IMR-90 (cell line): ENCODE results near the gene C1orf105. TPM values are rescaled to one million over a fixed set of nuclear protein-coding genes. Genes with fewer than 3 reads are reported as not detected.

Source experiments
- ATAC-seq: fragments of 200-7000 bp; cut with Tn5 transposase; 2 replicates; pipeline ENCODE4 v1.9.1; 2020; ENCODE audit warnings: low read depth, mild to moderate bottlenecking, moderate library complexity
- BruUV-seq: library from RNA; stranded (reverse); fragments of 400-500 nt; replicated peaks from 2 replicates; lab custom pipeline; 2021; lab: Mats Ljungman, UMichigan
- CTCF ChIA-PET: fragments of 300-600 bp; formaldehyde crosslinking; extraction: SDS; loops from one replicate; lab custom pipeline; 2021; ENCODE audit warnings: antibody characterized with exemption; lab: Yijun Ruan, JAX
- POLR2A ChIA-PET: fragments of 300-600 bp; sonication (Branson Sonifier 250); formaldehyde crosslinking; loops from one replicate; lab custom pipeline; 2022; ENCODE audit warnings: antibody characterized with exemption; ENCODE audit not compliant: unreplicated experiment; lab: Charles Lee
- DNase-seq: peaks from one replicate; pipeline ENCODE4 v3.0.0; 2013
- H2AFZ ChIP-seq: replicated peaks from 2 replicates; pipeline ENCODE3; 2013; ENCODE audit warnings: low read length, mild to moderate bottlenecking; ENCODE audit not compliant: poor library complexity
- H2AK5ac ChIP-seq: 2 replicates; pipeline ENCODE4 v1.6.1; 2013; ENCODE audit warnings: low read depth, low read length, inconsistent platforms
- H2AK9ac ChIP-seq: replicated peaks from 2 replicates; pipeline ENCODE3; 2013; ENCODE audit warnings: mild to moderate bottlenecking, low read depth, low read length, moderate library complexity; ENCODE audit not compliant: poor library complexity
- H2BK120ac ChIP-seq: 2 replicates; pipeline ENCODE4 v1.6.1; 2013; ENCODE audit warnings: low read depth, low read length, inconsistent platforms
- H2BK15ac ChIP-seq: 3 replicates; pipeline ENCODE4 v1.6.1; 2013; ENCODE audit warnings: low read depth, low read length, inconsistent platforms
- H2BK20ac ChIP-seq: 2 replicates; pipeline ENCODE4 v1.6.1; 2013; ENCODE audit warnings: low read depth, mild to moderate bottlenecking, inconsistent platforms, low read length, moderate library complexity
- H2BK5ac ChIP-seq: 2 replicates; pipeline ENCODE4 v1.6.1; 2013; ENCODE audit warnings: mild to moderate bottlenecking, low read depth, low read length, inconsistent platforms; ENCODE audit not compliant: poor library complexity, severe bottlenecking
- H3K14ac ChIP-seq: replicated peaks from 2 replicates; pipeline ENCODE4 v1.6.1; 2013; ENCODE audit warnings: low read depth, low read length, inconsistent platforms
- H3K18ac ChIP-seq: 2 replicates; pipeline ENCODE4 v1.6.1; 2013; ENCODE audit warnings: low read depth, low read length, control low read depth
- H3K23ac ChIP-seq: 2 replicates; pipeline ENCODE4 v1.6.1; 2013; ENCODE audit warnings: low read depth, low read length, inconsistent platforms
- H3K27ac ChIP-seq: 2 replicates; pipeline ENCODE4 v1.5.1; 2013; ENCODE audit warnings: mild to moderate bottlenecking, control low read depth, low read length; ENCODE audit not compliant: insufficient read depth
- H3K27me3 ChIP-seq: 2 replicates; pipeline ENCODE4 v1.6.1; 2013; ENCODE audit warnings: low read length; ENCODE audit not compliant: control insufficient read depth, insufficient read depth
- H3K36me3 ChIP-seq: 2 replicates; pipeline ENCODE4 v1.6.1; 2013; ENCODE audit warnings: low read length, mixed read lengths; ENCODE audit not compliant: control insufficient read depth, insufficient read depth
- H3K4ac ChIP-seq: 2 replicates; pipeline ENCODE4 v1.6.1; 2013; ENCODE audit warnings: low read depth, low read length, inconsistent platforms
- H3K4me1 ChIP-seq: 2 replicates; pipeline ENCODE4 v1.6.1; 2013; ENCODE audit warnings: low read length, mixed read lengths; ENCODE audit not compliant: control insufficient read depth, insufficient read depth
- H3K4me2 ChIP-seq: 2 replicates; pipeline ENCODE4 v1.6.1; 2013; ENCODE audit warnings: low read depth, mild to moderate bottlenecking, control low read depth, low read length, moderate library complexity
- H3K4me3 ChIP-seq: 2 replicates; pipeline ENCODE4 v1.5.1; 2013; ENCODE audit warnings: low read depth, mild to moderate bottlenecking, control low read depth, low read length, moderate library complexity; ENCODE audit not compliant: insufficient read depth
- H3K56ac ChIP-seq: 2 replicates; pipeline ENCODE4 v1.6.1; 2013; ENCODE audit warnings: low read length, inconsistent platforms; ENCODE audit not compliant: insufficient read depth; ENCODE audit errors: extremely low read depth
- H3K79me1 ChIP-seq, 2 experiments: 2 replicates each; pipeline ENCODE4 v1.6.1; 2013; ENCODE audit warnings: low read length in 2 of 2, inconsistent platforms in 1 of 2, low read depth in 1 of 2
- H3K9ac ChIP-seq: 2 replicates; pipeline ENCODE4 v1.6.1; 2013; ENCODE audit warnings: low read depth, low read length, control low read depth
- H3K9me1 ChIP-seq: 2 replicates; pipeline ENCODE4 v1.6.1; 2013; ENCODE audit warnings: low read length, inconsistent platforms; ENCODE audit not compliant: insufficient read depth
- H3K9me3 ChIP-seq: 2 replicates; pipeline ENCODE4 v1.6.1; 2013; ENCODE audit warnings: low read length; ENCODE audit not compliant: control insufficient read depth, insufficient read depth
- H4K20me1 ChIP-seq: 2 replicates; pipeline ENCODE4 v1.6.1; 2013; ENCODE audit warnings: low read length, inconsistent platforms; ENCODE audit not compliant: insufficient read depth
- H4K5ac ChIP-seq: 2 replicates; pipeline ENCODE4 v1.6.1; 2013; ENCODE audit warnings: mild to moderate bottlenecking, low read depth, low read length, control low read depth
- H4K8ac ChIP-seq, 2 experiments: 2 replicates each; pipeline ENCODE4 v1.6.1; 2013; ENCODE audit warnings: low read depth in 2 of 2, low read length in 2 of 2, control low read depth in 1 of 2, inconsistent platforms in 1 of 2
- H4K91ac ChIP-seq: 2 replicates; pipeline ENCODE4 v1.6.1; 2013; ENCODE audit warnings: low read depth, low read length, inconsistent platforms; ENCODE audit not compliant: insufficient read depth
- CEBPB ChIP-seq: IDR thresholded peaks from 2 replicates; pipeline ENCODE4 v1.6.1; 2012; ENCODE audit warnings: low read depth, low read length, improper control_type of control experiment
- CHD1 ChIP-seq: IDR thresholded peaks from 2 replicates; pipeline ENCODE4 v1.6.1; 2012; ENCODE audit warnings: low read depth, low read length, improper control_type of control experiment
- CTCF ChIP-seq: conservative IDR thresholded peaks from 2 replicates; pipeline ENCODE4 v1.5.1; 2012; ENCODE audit warnings: mild to moderate bottlenecking, low read depth, low read length, improper control_type of control experiment
- FOS ChIP-seq: fragments of 150-350 bp; IDR thresholded peaks from 2 replicates; pipeline ENCODE4 v1.6.1; 2016; ENCODE audit warnings: low read depth, low read length
- MAFK ChIP-seq: IDR thresholded peaks from 2 replicates; pipeline ENCODE4 v1.6.1; 2012; ENCODE audit warnings: low read depth, low read length, improper control_type of control experiment
- MAZ ChIP-seq: IDR thresholded peaks from 2 replicates; pipeline ENCODE4 v1.6.1; 2012; ENCODE audit warnings: low read depth, mild to moderate bottlenecking, low read length, improper control_type of control experiment, moderate library complexity, borderline replicate concordance
- MXI1 ChIP-seq: IDR thresholded peaks from 2 replicates; pipeline ENCODE4 v1.6.1; 2012; ENCODE audit warnings: low read depth, mild to moderate bottlenecking, low read length, moderate library complexity, borderline replicate concordance
- NFE2L2 ChIP-seq: fragments of 150-350 bp; IDR thresholded peaks from 2 replicates; pipeline ENCODE4 v1.6.1; 2016; ENCODE audit warnings: low read depth, mild to moderate bottlenecking, low read length
- POLR2A ChIP-seq: IDR thresholded peaks from 2 replicates; pipeline ENCODE4 v1.6.1; 2012; ENCODE audit warnings: mild to moderate bottlenecking, low read depth, low read length
- RAD21 ChIP-seq: IDR thresholded peaks from 2 replicates; pipeline ENCODE4 v1.6.1; 2012; ENCODE audit warnings: low read length, improper control_type of control experiment
- RCOR1 ChIP-seq: IDR thresholded peaks from 2 replicates; pipeline ENCODE4 v1.6.1; 2012; ENCODE audit warnings: mild to moderate bottlenecking, low read length, improper control_type of control experiment; ENCODE audit not compliant: insufficient replicate concordance
- RFX5 ChIP-seq: IDR thresholded peaks from 2 replicates; pipeline ENCODE4 v1.8.0; 2012; ENCODE audit warnings: low read depth, mild to moderate bottlenecking, low read length, moderate library complexity
- SMC3 ChIP-seq: fragments of 150-350 bp; IDR thresholded peaks from 2 replicates; pipeline ENCODE4 v1.6.1; 2016; ENCODE audit warnings: low read depth, mild to moderate bottlenecking, antibody characterized with exemption, low read length, moderate library complexity
- USF2 ChIP-seq: fragments of 150-350 bp; IDR thresholded peaks from 2 replicates; pipeline ENCODE4 v1.6.1; 2017; ENCODE audit warnings: mild to moderate bottlenecking, antibody characterized with exemption, low read length, low read depth
- WGBS, 2 experiments: methylation state at CpG; one replicate each; pipeline versions ENCODE4 v1.1.5 to v1.1.7; 2013; ENCODE audit warnings: missing lambda C conversion rate in 2 of 2; ENCODE audit not compliant: insufficient read length in 1 of 2; ENCODE audit errors: extremely low coverage in 2 of 2; 5-methylcytosine and 5-hydroxymethylcytosine counted together
- dilution Hi-C: fragments of 300-500 bp; cut with HindIII; formaldehyde crosslinking; loops from one replicate; pipeline ENCODE4 v1.14.3; 2018; ENCODE audit warnings: low sequenced_read_pairs; ENCODE audit not compliant: unreplicated experiment
- in situ Hi-C: fragments of 300-500 bp; cut with MboI; formaldehyde crosslinking; loops from 3 replicates; pipeline ENCODE4 v1.14.3; 2019; ENCODE audit warnings: low sequenced_read_pairs, inconsistent platforms, mixed read lengths
- intact Hi-C: fragments of 100-400 bp; cut with micrococcal nuclease; formaldehyde crosslinking; loops from 2 replicates; pipeline ENCODE4 v1.10.0; 2022
- polyA plus RNA-seq, 3 experiments: library from polyadenylated mRNA; depleted of rRNA; stranded (reverse); fragments of >200 nt; gene quantifications; 2 replicates each; pipeline ENCODE4 v1.2.3, GENCODE V29; 2012; ENCODE audit warnings: low replicate concordance in 1 of 3
- total RNA-seq: library from RNA; depleted of rRNA; stranded (reverse); fragments of >200 nt; gene quantifications from 2 replicates; pipeline ENCODE4 v1.2.3, GENCODE V29; 2012
- TF ChIP-seq, protein P1 (sequence below): fragments of 150-350 bp; IDR thresholded peaks from 2 replicates; pipeline ENCODE4 v1.6.1; 2016; ENCODE audit warnings: low read depth, mild to moderate bottlenecking, low read length, moderate library complexity, borderline replicate concordance

The C1orf105 gene
- total and polyA plus RNA-seq, 2 of the 4 experiments (the other 2 are of a cell fraction): not detected

DNA sequence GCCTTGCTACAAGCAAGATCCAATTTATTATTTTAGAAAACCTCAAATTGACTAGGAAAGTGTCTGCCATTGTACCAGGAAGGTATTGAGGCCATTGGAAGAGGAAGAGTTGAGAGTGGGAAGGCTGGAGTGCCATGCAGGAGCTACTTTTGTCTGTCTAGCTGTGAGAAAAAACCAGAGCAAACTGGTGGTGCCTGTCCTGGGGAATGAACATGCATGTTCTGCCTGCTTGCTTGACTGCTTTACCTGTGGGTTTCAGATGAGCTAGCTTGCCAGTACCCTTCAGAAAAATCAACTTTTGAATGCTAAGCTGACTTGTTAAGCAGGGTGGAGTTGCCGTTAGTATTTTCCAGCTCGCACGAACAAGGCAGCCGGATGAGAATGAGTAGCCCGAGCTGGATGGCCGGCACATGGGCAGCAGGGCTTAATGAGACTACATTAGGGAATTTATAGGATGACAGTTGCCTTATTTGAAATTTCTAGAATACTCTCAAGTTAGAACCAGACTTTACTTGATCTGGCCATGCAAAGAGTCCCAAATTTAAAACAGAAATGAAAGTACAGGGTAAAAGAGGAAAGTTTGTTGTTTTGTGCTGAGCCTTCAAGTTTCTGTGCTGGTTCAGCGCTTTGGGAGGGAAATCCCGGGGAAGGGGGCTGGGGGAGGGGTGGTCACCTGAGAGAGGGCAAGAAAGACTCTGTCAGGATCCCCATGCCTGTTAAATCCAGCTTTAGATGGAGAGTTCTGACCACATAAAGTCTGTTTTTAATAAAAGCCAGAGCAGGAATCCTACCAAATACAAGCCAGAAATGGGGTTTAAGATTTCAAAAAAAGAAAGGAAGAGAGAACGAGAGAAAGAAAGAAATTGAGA lies 29.6 kb upstream of the C1orf105 start:
- intact Hi-C loops: no loop called here
- ChIA-PET POLR2A (no interaction called here), CTCF (interaction anchor here (1.2 to 1.3 kb wide), 2 partner anchors 243 to 248 kb away, joined by 3 read pairs; no protein-coding TSS in a partner anchor)
- WGBS, 2 experiments: no CpG with 5 or more reads among the region's 9 CpGs
- dilution Hi-C loops: no loop called here
- ATAC-seq (no peak), DNase-seq (no peak)
- H4K8ac ChIP-seq: no peak overlapping the region
- no peak overlapping the region for H2BK120ac ChIP-seq
- H2BK20ac ChIP-seq: no peak overlapping the region
- H3K9ac ChIP-seq: no peak overlapping the region
- H3K79me1 ChIP-seq: no peaks in the 10 kb centered on the region
- H3K23ac ChIP-seq: no peak overlapping the region
- BruUV-seq: no TSS peak
- no peak overlapping the region for H3K4me2 ChIP-seq
- H3K9me1 ChIP-seq: 0 out of 2 replicates have a peak, but pooled peaks cover 4% of the 10 kb centered on the region
- H2BK5ac ChIP-seq: no peak overlapping the region
- no peak overlapping the region for H2AFZ ChIP-seq
- H3K27me3 ChIP-seq: no peaks in the 10 kb centered on the region
- H3K4me3 ChIP-seq: no peak overlapping the region
- H4K91ac ChIP-seq: no peak overlapping the region
- no peak overlapping the region for H2AK5ac ChIP-seq
- H2AK9ac ChIP-seq: no peak overlapping the region
- no peaks in the 10 kb centered on the region for H4K20me1 ChIP-seq
- H3K14ac ChIP-seq: no peak overlapping the region
- no peak overlapping the region for H3K27ac ChIP-seq
- in situ Hi-C loops: loop anchor here (10.0 kb wide), 1 partner anchor 246 kb away; no protein-coding TSS in a partner anchor
- no peak overlapping the region for H3K56ac ChIP-seq
- H3K9me3 ChIP-seq: no peaks in the 10 kb centered on the region
- H3K36me3 ChIP-seq: no peaks in the 10 kb centered on the region
- H3K18ac ChIP-seq: no peak overlapping the region
- H3K4ac ChIP-seq: no peak overlapping the region
- peaks cover 5% of the 10 kb centered on the region for H3K4me1 ChIP-seq
- no peak overlapping the region for H2BK15ac ChIP-seq
- H4K5ac ChIP-seq: no peak overlapping the region
- TF ChIP-seq, protein P1, sequence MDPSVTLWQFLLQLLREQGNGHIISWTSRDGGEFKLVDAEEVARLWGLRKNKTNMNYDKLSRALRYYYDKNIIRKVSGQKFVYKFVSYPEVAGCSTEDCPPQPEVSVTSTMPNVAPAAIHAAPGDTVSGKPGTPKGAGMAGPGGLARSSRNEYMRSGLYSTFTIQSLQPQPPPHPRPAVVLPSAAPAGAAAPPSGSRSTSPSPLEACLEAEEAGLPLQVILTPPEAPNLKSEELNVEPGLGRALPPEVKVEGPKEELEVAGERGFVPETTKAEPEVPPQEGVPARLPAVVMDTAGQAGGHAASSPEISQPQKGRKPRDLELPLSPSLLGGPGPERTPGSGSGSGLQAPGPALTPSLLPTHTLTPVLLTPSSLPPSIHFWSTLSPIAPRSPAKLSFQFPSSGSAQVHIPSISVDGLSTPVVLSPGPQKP: no peak
- TF ChIP-seq CHD1: no peak
- no peak for TF ChIP-seq MAZ
- no peak for TF ChIP-seq CEBPB
- no peak for TF ChIP-seq USF2
- no peak for TF ChIP-seq POLR2A
- no peak for TF ChIP-seq MAFK
- TF ChIP-seq RFX5: no peak
- TF ChIP-seq RCOR1: no peak
- TF ChIP-seq SMC3: no peak
- TF ChIP-seq RAD21: no peak
- no peak for TF ChIP-seq FOS
- no peak for TF ChIP-seq NFE2L2
- no peak for TF ChIP-seq MXI1
- no peak for TF ChIP-seq CTCF
